ENCODE measurements around the gene ZFYVE26. TPM values are rescaled to one million over a fixed set of nuclear protein-coding genes. Genes with fewer than 3 reads are reported as not detected.
"Not testable (repeated sequence)": the region's sequence is repeated elsewhere in the genome, so short reads cannot be mapped to it uniquely, and the experiment has no call there.

ZFYVE26 gene
- total RNA-seq, 2 donors from 2014 or later = 22.6 to 32.5 TPM

GRCh38 chr14:67820428-67820971 lies 4.1 kb upstream of the ZFYVE26 start:
- Histone ChIP-seq H3K4me3 (peak overlapping the region; percentile 80), H3K4me1 (ENCODE audit: control insufficient read depth in 1 of 2, low read depth in 2 of 2) (peaks cover 7 to 12% of the 10 kb centered on the region in 2 donors), H3K9me3 (no peaks in the 10 kb centered on the region), H3K27ac (no peak overlapping the region), H3K27me3 (replicated peaks; ENCODE audit: insufficient read depth) (no peaks in the 10 kb centered on the region), H3K36me3 (no peaks in the 10 kb centered on the region)
- no peak for ATAC-seq (ENCODE audit: insufficient number of reproducible peaks, low FRiP score, low read depth)
- TF ChIP-seq CTCF (IDR thresholded peaks at IDR 0.05) = no peak
- DNase-seq (ENCODE audit: low spot score) = no peak

- no peaks in the 10 kb centered on the region for H3K9me3 ChIP-seq
- H3K27me3 ChIP-seq (replicated peaks; ENCODE audit: insufficient read depth) = no peaks in the 10 kb centered on the region
- ATAC-seq (ENCODE audit: insufficient number of reproducible peaks, low FRiP score, low read depth) = peak; percentile 68
- H3K4me1 ChIP-seq (ENCODE audit: control insufficient read depth in 1 of 2, low read depth in 2 of 2) = peaks cover 12 to 19% of the 10 kb centered on the region in 2 donors
- peak within 1 kb of the TSS in 1 of 2 donors; percentile 25 for H3K27ac ChIP-seq
- no peak for TF ChIP-seq CTCF (IDR thresholded peaks at IDR 0.05)
- H3K36me3 ChIP-seq = no peaks in the 10 kb centered on the region
- peak within 1 kb of the TSS; percentile 80 for H3K4me3 ChIP-seq
- peak; percentile 59 for DNase-seq (ENCODE audit: low spot score)
Observed at GRCh38 chr14:67819563-67820421, 3.4 kb upstream of the ZFYVE26 start, which contains the start of gene RAD51B. Gene RAD51B, plus strand, starts transcription at chr14:67819779.

- not testable (repeated sequence) for ATAC-seq (ENCODE audit: insufficient number of reproducible peaks, low FRiP score, low read depth)
Observed at GRCh38 chr14:67818476-67818875, 2.1 kb upstream of the ZFYVE26 start.

GRCh38 chr14:67817750-67818438 lies 1.5 kb upstream of the ZFYVE26 start:
- H3K4me3 ChIP-seq = no peak overlapping the region
- no peak for DNase-seq (ENCODE audit: low spot score)
- TF ChIP-seq CTCF (IDR thresholded peaks at IDR 0.05) = no peak
- H3K27me3 ChIP-seq (replicated peaks; ENCODE audit: insufficient read depth) = no peaks in the 10 kb centered on the region
- H3K9me3 ChIP-seq = no peaks in the 10 kb centered on the region
- no peak overlapping the region for H3K27ac ChIP-seq
- no peak for ATAC-seq (ENCODE audit: insufficient number of reproducible peaks, low FRiP score, low read depth)
- H3K36me3 ChIP-seq = no peaks in the 10 kb centered on the region
- H3K4me1 ChIP-seq (ENCODE audit: control insufficient read depth in 1 of 2, low read depth in 2 of 2) = peaks cover 15 to 21% of the 10 kb centered on the region in 2 donors

More at GRCh38 chr14:67818476-67818875, 2.1 kb upstream of the ZFYVE26 start:
- DNase-seq (ENCODE audit: low spot score); H3K27me3 ChIP-seq (replicated peaks; ENCODE audit: insufficient read depth); H3K36me3 ChIP-seq; H3K4me3 ChIP-seq; H3K27ac ChIP-seq; H3K9me3 ChIP-seq: not testable (repeated sequence)
- peaks cover 15 to 21% of the 10 kb centered on the region in 2 donors for H3K4me1 ChIP-seq (ENCODE audit: control insufficient read depth in 1 of 2, low read depth in 2 of 2)

- Histone ChIP-seq H3K4me3 (peak overlapping the region; percentile 73), H3K9me3 (no peaks in the 10 kb centered on the region), H3K27ac (peak overlapping the region; percentile 68 to 82), H3K4me1 (ENCODE audit: control insufficient read depth in 1 of 2, low read depth in 2 of 2) (peaks cover 15 to 21% of the 10 kb centered on the region in 2 donors), H3K36me3 (no peaks in the 10 kb centered on the region), H3K27me3 (replicated peaks; ENCODE audit: insufficient read depth) (no peaks in the 10 kb centered on the region)
- ATAC-seq (ENCODE audit: insufficient number of reproducible peaks, low FRiP score, low read depth) (no peak), DNase-seq (ENCODE audit: low spot score) (no peak)
- no peak for TF ChIP-seq CTCF (IDR thresholded peaks at IDR 0.05)
Observed at GRCh38 chr14:67815573-67816225, 691 bp downstream of the ZFYVE26 start.
